GM23248 (cell line): ENCODE results near the gene CACNB2. TPM values are rescaled to one million over a fixed set of nuclear protein-coding genes. Genes with fewer than 3 reads are reported as not detected.

Source experiments
- DNase-seq: peaks from one replicate; pipeline ENCODE4 v3.0.0-alpha.2; 2015
- H2AFZ ChIP-seq: fragments of 200-600 bp; sonication (generic); 2 replicates; pipeline ENCODE4 v1.6.1; 2016; ENCODE audit warnings: antibody characterized with exemption
- H3F3A ChIP-seq: fragments of 200-600 bp; sonication (generic); 2 replicates; pipeline ENCODE4 v1.6.1; 2016; ENCODE audit warnings: mild to moderate bottlenecking, antibody characterized with exemption, mixed run types; ENCODE audit not compliant: insufficient read depth
- H3K27ac ChIP-seq: fragments of 200-600 bp; sonication (generic); 2 replicates; pipeline ENCODE4 v1.5.1; 2016; ENCODE audit warnings: mild to moderate bottlenecking
- H3K27me3 ChIP-seq: fragments of 200-600 bp; sonication (generic); replicated peaks from 2 replicates; pipeline ENCODE4 v1.6.1; 2016; ENCODE audit warnings: mild to moderate bottlenecking; ENCODE audit not compliant: insufficient read depth
- H3K36me3 ChIP-seq: fragments of 200-600 bp; sonication (generic); 2 replicates; pipeline ENCODE4 v1.6.1; 2016; ENCODE audit warnings: low read depth, mild to moderate bottlenecking
- H3K4me1 ChIP-seq: fragments of 200-600 bp; sonication (generic); 2 replicates; pipeline ENCODE4 v1.6.1; 2016; ENCODE audit warnings: mild to moderate bottlenecking; ENCODE audit not compliant: insufficient read depth
- H3K4me2 ChIP-seq: fragments of 200-600 bp; sonication (generic); one replicate; pipeline ENCODE4 v1.6.1; 2016; ENCODE audit warnings: mild to moderate bottlenecking; ENCODE audit not compliant: unreplicated experiment
- H3K4me3 ChIP-seq: fragments of 200-600 bp; sonication (generic); 2 replicates; pipeline ENCODE4 v1.5.1; 2016; ENCODE audit warnings: mild to moderate bottlenecking
- H3K79me2 ChIP-seq: fragments of 200-600 bp; sonication (generic); 2 replicates; pipeline ENCODE4 v1.6.1; 2016; ENCODE audit warnings: mild to moderate bottlenecking; ENCODE audit not compliant: insufficient read depth
- H3K9ac ChIP-seq: fragments of 200-600 bp; sonication (generic); 2 replicates; pipeline ENCODE4 v1.6.1; 2016; ENCODE audit warnings: mild to moderate bottlenecking
- H3K9me2 ChIP-seq: fragments of 200-600 bp; sonication (generic); 2 replicates; pipeline ENCODE4 v1.6.1; 2016; ENCODE audit warnings: mixed run types, mild to moderate bottlenecking, moderate library complexity; ENCODE audit not compliant: insufficient read depth
- H3K9me3 ChIP-seq: fragments of 200-600 bp; sonication (generic); one replicate; pipeline ENCODE4 v1.6.1; 2017; ENCODE audit warnings: low read depth
- H4K20me1 ChIP-seq: fragments of 200-600 bp; sonication (generic); 2 replicates; pipeline ENCODE4 v1.6.0; 2016; ENCODE audit not compliant: insufficient read depth
- EZH2 ChIP-seq: fragments of 200-600 bp; sonication (generic); IDR thresholded peaks from 2 replicates; pipeline ENCODE4 v1.6.1; 2018; ENCODE audit warnings: antibody characterized with exemption, mild to moderate bottlenecking; ENCODE audit not compliant: insufficient read depth, poor library complexity, severe bottlenecking
- EZH2phosphoT487 ChIP-seq: fragments of 200-600 bp; sonication (generic); IDR thresholded peaks from 2 replicates; pipeline ENCODE4 v1.6.1; 2018; ENCODE audit warnings: antibody characterized with exemption, moderate library complexity, mild to moderate bottlenecking, low read depth; ENCODE audit not compliant: insufficient read depth
- WGBS, 2 experiments: methylation state at CpG; one replicate each; pipeline ENCODE4 v1.1.6; 2015 to 2017; ENCODE audit warnings: low lambda C conversion rate in 2 of 2, low coverage in 1 of 2; ENCODE audit errors: missing lambda C conversion rate in 2 of 2; 5-methylcytosine and 5-hydroxymethylcytosine counted together
- in situ Hi-C: fragments of 300-500 bp; cut with MboI; formaldehyde crosslinking; loops from 2 replicates; pipeline ENCODE4 v1.15.0; 2020
- polyA plus RNA-seq: library from polyadenylated mRNA; unstranded; fragments of >200 nt; fragmentation: Nextera tagmentation; extraction: Ambion mirVana; gene quantifications from 2 replicates; pipeline ENCODE4 v1.2.1, GENCODE V29; 2016
- total RNA-seq: library from RNA; depleted of rRNA; stranded (reverse); fragments of >200 nt; shearing (Covaris generic); gene quantifications from 2 replicates; pipeline ENCODE4 v1.2.3, GENCODE V29; 2014

Gene CACNB2
- total and polyA plus RNA-seq, 2 experiments from 2014 or later, result 0.31 to 0.32 TPM

DNA sequence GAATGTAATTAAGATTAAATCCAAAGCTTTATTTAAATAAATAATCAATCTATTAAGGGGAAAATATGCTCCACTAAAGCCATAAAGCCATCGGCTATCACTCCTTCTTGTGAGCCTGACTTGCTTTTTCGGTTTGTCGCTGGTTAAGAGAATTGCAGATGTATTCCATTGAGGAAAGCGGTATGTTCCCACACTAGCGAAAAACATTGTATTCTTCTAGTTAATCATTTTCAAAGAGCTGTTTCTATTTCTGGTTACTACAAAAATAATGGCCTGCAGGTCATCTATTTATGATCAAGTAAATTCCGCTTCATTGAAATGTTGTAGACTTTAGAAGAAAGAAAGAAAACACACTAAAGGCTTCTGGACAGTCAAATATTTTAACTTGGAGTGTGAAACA is 173.4 kb downstream of the CACNB2 start:
- TF ChIP-seq EZH2 (no peak), EZH2phosphoT487 (no peak)
- H3K27ac ChIP-seq, result no peak overlapping the region
- H3K4me1 ChIP-seq, result peaks cover 7% of the 10 kb centered on the region; the same call in 1 of the 2 replicates
- no peaks in the 10 kb centered on the region for H3K9me2 ChIP-seq
- in situ Hi-C loops, result no loop called here
- no peaks in the 10 kb centered on the region for H3K9me3 ChIP-seq
- H3K4me2 ChIP-seq, result no peak overlapping the region
- H4K20me1 ChIP-seq, result no peaks in the 10 kb centered on the region
- DNase-seq, result no peak
- H3K27me3 ChIP-seq, result no peaks in the 10 kb centered on the region
- WGBS, 2 experiments, result 92 to 95% methylated on average over 6 of the region's 6 CpGs
- H3F3A ChIP-seq, result no peaks in the 10 kb centered on the region
- no peak overlapping the region for H2AFZ ChIP-seq
- H3K9ac ChIP-seq, result no peak overlapping the region
- no peak overlapping the region for H3K4me3 ChIP-seq
- H3K79me2 ChIP-seq, result no peaks in the 10 kb centered on the region
- no peaks in the 10 kb centered on the region for H3K36me3 ChIP-seq

DNA sequence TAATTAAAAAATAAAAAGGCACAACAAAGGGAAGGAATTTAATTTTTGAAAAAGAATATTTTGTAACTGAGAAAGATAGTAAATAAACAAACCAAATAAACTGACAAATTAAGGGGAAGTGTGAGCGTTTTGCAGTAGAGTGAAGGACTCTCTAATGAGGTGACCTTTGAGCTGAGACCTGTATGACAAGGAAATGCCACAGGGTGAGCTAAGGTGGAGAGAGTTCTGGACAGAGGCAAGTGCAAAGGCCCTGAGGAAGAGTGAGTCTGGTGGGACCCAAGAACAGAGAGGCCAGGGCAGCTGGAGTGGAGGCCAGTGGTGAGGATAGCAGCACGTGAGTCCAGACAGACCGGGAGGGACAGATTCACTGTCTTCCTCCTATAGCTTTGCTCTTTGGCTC is 179.4 kb downstream of the CACNB2 start:
- Histone ChIP-seq H3K27ac (no peak overlapping the region), H3K27me3 (no peaks in the 10 kb centered on the region), H3K9me3 (no peaks in the 10 kb centered on the region), H3K36me3 (no peaks in the 10 kb centered on the region), H3K9ac (no peak overlapping the region), H3K9me2 (no peaks in the 10 kb centered on the region), H3K4me1 (no peaks in the 10 kb centered on the region), H4K20me1 (no peaks in the 10 kb centered on the region), H3K4me2 (no peak overlapping the region), H3K79me2 (no peaks in the 10 kb centered on the region), H2AFZ (no peak overlapping the region), H3F3A (no peaks in the 10 kb centered on the region), H3K4me3 (no peak overlapping the region)
- TF ChIP-seq EZH2phosphoT487 (no peak), EZH2 (no peak)
- 76 to 84% methylated on average over 3 of the region's 3 CpGs for WGBS, 2 experiments
- in situ Hi-C loops, result no loop called here
- DNase-seq, result no peak

DNA sequence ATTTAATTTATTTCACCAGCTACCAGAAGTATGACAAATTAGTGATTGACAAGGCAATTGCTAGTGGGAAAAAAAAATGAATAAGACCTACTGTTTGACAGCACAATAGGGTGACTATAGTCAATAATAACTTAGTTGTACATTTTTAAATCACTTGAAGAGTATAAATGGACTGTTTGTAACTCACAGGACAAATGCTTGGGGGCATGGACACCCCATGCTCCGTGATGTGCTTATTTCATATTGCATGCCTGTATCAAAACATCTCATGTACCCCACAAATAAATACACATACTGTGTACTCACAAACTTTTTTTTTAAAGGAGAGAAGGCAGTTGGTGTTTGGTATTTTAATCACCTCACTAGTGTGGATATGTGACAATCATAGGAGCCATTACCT is 181.1 kb downstream of the CACNB2 start:
- WGBS, 2 experiments, result 73 to 75% methylated on average over 1 of the region's 1 CpG
- Histone ChIP-seq H3K9me3 (no peaks in the 10 kb centered on the region), H3K4me1 (no peaks in the 10 kb centered on the region), H3K4me3 (no peak overlapping the region), H3K27me3 (no peaks in the 10 kb centered on the region), H3K4me2 (no peak overlapping the region), H3K79me2 (no peaks in the 10 kb centered on the region), H3K36me3 (no peaks in the 10 kb centered on the region), H2AFZ (no peak overlapping the region), H3K9ac (no peak overlapping the region), H3K27ac (no peak overlapping the region), H3F3A (no peaks in the 10 kb centered on the region), H3K9me2 (no peaks in the 10 kb centered on the region), H4K20me1 (no peaks in the 10 kb centered on the region)
- in situ Hi-C loops, result no loop called here
- no peak for DNase-seq
- no peak for TF ChIP-seq EZH2phosphoT487
- no peak for TF ChIP-seq EZH2

DNA sequence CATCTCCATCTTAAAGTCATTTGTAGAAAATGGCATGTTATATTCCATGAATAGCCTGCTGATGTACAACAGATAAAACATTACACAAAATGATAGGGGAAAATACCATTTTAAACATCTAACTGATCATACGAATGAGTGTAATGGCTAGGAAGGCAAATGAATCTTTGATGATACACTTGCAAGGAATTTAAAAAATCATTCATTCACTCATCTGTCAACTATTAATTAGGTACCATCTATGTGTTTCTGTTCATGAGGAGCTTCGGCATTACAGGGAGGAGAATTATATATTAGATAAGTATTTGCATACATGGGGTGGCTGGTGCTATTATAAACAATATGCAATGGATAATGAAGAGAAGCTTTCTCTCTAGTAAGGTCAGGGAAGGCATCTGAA is 183.7 kb downstream of the CACNB2 start:
- no peaks in the 10 kb centered on the region for H3K9me2 ChIP-seq
- no peak overlapping the region for H3K27ac ChIP-seq
- H3K4me2 ChIP-seq, result no peak overlapping the region
- no peak overlapping the region for H2AFZ ChIP-seq
- H3K79me2 ChIP-seq, result no peaks in the 10 kb centered on the region
- TF ChIP-seq EZH2phosphoT487 (no peak), EZH2 (no peak)
- H3K36me3 ChIP-seq, result no peaks in the 10 kb centered on the region
- no peaks in the 10 kb centered on the region for H4K20me1 ChIP-seq
- H3F3A ChIP-seq, result no peaks in the 10 kb centered on the region
- in situ Hi-C loops, result no loop called here
- no peaks in the 10 kb centered on the region for H3K27me3 ChIP-seq
- H3K9ac ChIP-seq, result no peak overlapping the region
- no peak overlapping the region for H3K4me3 ChIP-seq
- no peaks in the 10 kb centered on the region for H3K4me1 ChIP-seq
- DNase-seq, result no peak
- 87 to 92% methylated on average over 2 of the region's 2 CpGs for WGBS, 2 experiments
- H3K9me3 ChIP-seq, result no peaks in the 10 kb centered on the region

DNA sequence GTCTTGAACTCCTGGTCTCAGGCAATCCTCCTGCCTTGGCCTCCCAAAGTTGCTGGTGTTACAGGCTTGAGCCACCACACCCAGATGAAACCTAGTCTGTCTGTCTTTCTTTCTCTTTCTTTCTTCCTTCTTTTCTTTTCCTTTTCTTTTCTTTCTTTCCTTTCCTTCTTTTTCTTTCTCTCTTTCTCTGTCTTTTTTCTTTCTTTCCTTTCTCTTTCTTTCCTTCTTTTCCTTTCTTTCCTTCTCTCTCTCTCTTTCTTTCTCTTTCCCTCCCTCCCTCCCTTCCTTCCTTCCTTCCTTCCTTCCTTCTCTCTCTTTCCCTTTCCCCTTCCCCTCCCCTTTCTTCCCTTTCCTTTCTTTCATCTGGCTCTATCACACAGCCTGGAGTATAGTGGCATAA is 185.2 kb downstream of the CACNB2 start:
- TF ChIP-seq EZH2phosphoT487 (no peak), EZH2 (no peak)
- no peak overlapping the region for H3K4me3 ChIP-seq
- H2AFZ ChIP-seq, result no peak overlapping the region
- H4K20me1 ChIP-seq, result no peaks in the 10 kb centered on the region
- DNase-seq, result no peak
- H3K9me2 ChIP-seq, result no peaks in the 10 kb centered on the region
- H3K9ac ChIP-seq, result no peak overlapping the region
- H3K4me1 ChIP-seq, result no peaks in the 10 kb centered on the region
- no peak overlapping the region for H3K4me2 ChIP-seq
- no peaks in the 10 kb centered on the region for H3K27me3 ChIP-seq
- H3K36me3 ChIP-seq, result no peaks in the 10 kb centered on the region
- in situ Hi-C loops, result no loop called here
- H3K79me2 ChIP-seq, result no peaks in the 10 kb centered on the region
- H3K9me3 ChIP-seq, result no peaks in the 10 kb centered on the region
- H3F3A ChIP-seq, result no peaks in the 10 kb centered on the region
- no peak overlapping the region for H3K27ac ChIP-seq
